Measurements from ENCODE around the gene CD2.

The CD2 gene

GRCh38 chr1:116733476-116734365 is 20.5 kb upstream of the CD2 start:
- H3K9me3 ChIP-seq (ENCODE audit: insufficient read depth, low read depth, low read length): no peaks in the 10 kb centered on the region
- no peaks in the 10 kb centered on the region for H3K27me3 ChIP-seq (ENCODE audit: insufficient read depth, low read length)
- H3K36me3 ChIP-seq (ENCODE audit: insufficient read depth, low read depth, low read length): no peaks in the 10 kb centered on the region
- no peaks in the 10 kb centered on the region for H3K4me1 ChIP-seq (ENCODE audit: insufficient read depth, low read length)
- H3K27ac ChIP-seq (ENCODE audit: low read length): no peak overlapping the region
- no peak overlapping the region for H3K9ac ChIP-seq (ENCODE audit: low read depth, low read length)
- H3K4me3 ChIP-seq (ENCODE audit: low read length): no peak overlapping the region

GRCh38 chr1:116735246-116735645 is 19.0 kb upstream of the CD2 start:
- no peak overlapping the region for H3K27ac ChIP-seq (ENCODE audit: low read length)
- no peaks in the 10 kb centered on the region for H3K27me3 ChIP-seq (ENCODE audit: insufficient read depth, low read length)
- H3K9ac ChIP-seq (ENCODE audit: low read depth, low read length): no peak overlapping the region
- H3K4me3 ChIP-seq (ENCODE audit: low read length): no peak overlapping the region
- H3K36me3 ChIP-seq (ENCODE audit: insufficient read depth, low read depth, low read length): no peaks in the 10 kb centered on the region
- no peaks in the 10 kb centered on the region for H3K9me3 ChIP-seq (ENCODE audit: insufficient read depth, low read depth, low read length)
- H3K4me1 ChIP-seq (ENCODE audit: insufficient read depth, low read length): no peaks in the 10 kb centered on the region

GRCh38 chr1:116737020-116737854 is 17.0 kb upstream of the CD2 start:
- Histone ChIP-seq H3K4me1 (ENCODE audit: insufficient read depth, low read length) (no peaks in the 10 kb centered on the region), H3K27me3 (ENCODE audit: insufficient read depth, low read length) (no peaks in the 10 kb centered on the region), H3K9me3 (ENCODE audit: insufficient read depth, low read depth, low read length) (no peaks in the 10 kb centered on the region), H3K36me3 (ENCODE audit: insufficient read depth, low read depth, low read length) (no peaks in the 10 kb centered on the region), H3K4me3 (ENCODE audit: low read length) (no peak overlapping the region), H3K9ac (ENCODE audit: low read depth, low read length) (no peak overlapping the region), H3K27ac (ENCODE audit: low read length) (no peak overlapping the region)

GRCh38 chr1:116737855-116738321 is 16.3 kb upstream of the CD2 start:
- Histone ChIP-seq H3K27ac (ENCODE audit: low read length) (no peak overlapping the region), H3K36me3 (ENCODE audit: insufficient read depth, low read depth, low read length) (no peaks in the 10 kb centered on the region), H3K4me1 (ENCODE audit: insufficient read depth, low read length) (no peaks in the 10 kb centered on the region), H3K9me3 (ENCODE audit: insufficient read depth, low read depth, low read length) (peaks cover 4% of the 10 kb centered on the region), H3K27me3 (ENCODE audit: insufficient read depth, low read length) (no peaks in the 10 kb centered on the region), H3K4me3 (ENCODE audit: low read length) (no peak overlapping the region), H3K9ac (ENCODE audit: low read depth, low read length) (no peak overlapping the region)

- Histone ChIP-seq H3K9ac (ENCODE audit: low read depth, low read length) (no peak overlapping the region), H3K27me3 (ENCODE audit: insufficient read depth, low read length) (no peaks in the 10 kb centered on the region), H3K27ac (ENCODE audit: low read length) (no peak overlapping the region), H3K4me1 (ENCODE audit: insufficient read depth, low read length) (no peaks in the 10 kb centered on the region), H3K4me3 (ENCODE audit: low read length) (no peak overlapping the region), H3K36me3 (ENCODE audit: insufficient read depth, low read depth, low read length) (no peaks in the 10 kb centered on the region; the same call in 1 of the 2 replicates), H3K9me3 (ENCODE audit: insufficient read depth, low read depth, low read length) (peaks cover 14% of the 10 kb centered on the region)
These were observed 15.4 kb upstream of the CD2 start for GRCh38 chr1:116738673-116739370.

- no peak overlapping the region for H3K27ac ChIP-seq (ENCODE audit: low read length)
- H3K4me3 ChIP-seq (ENCODE audit: low read length): no peak overlapping the region
- H3K9ac ChIP-seq (ENCODE audit: low read depth, low read length): no peak overlapping the region
- H3K27me3 ChIP-seq (ENCODE audit: insufficient read depth, low read length): no peaks in the 10 kb centered on the region
- no peaks in the 10 kb centered on the region for H3K4me1 ChIP-seq (ENCODE audit: insufficient read depth, low read length)
- H3K9me3 ChIP-seq (ENCODE audit: insufficient read depth, low read depth, low read length): peaks cover 19% of the 10 kb centered on the region
- no peaks in the 10 kb centered on the region; the same call in 1 of the 2 replicates for H3K36me3 ChIP-seq (ENCODE audit: insufficient read depth, low read depth, low read length)
These were observed 14.7 kb upstream of the CD2 start for GRCh38 chr1:116739371-116740012.

- H3K4me1 ChIP-seq (ENCODE audit: insufficient read depth, low read length): no peaks in the 10 kb centered on the region
- H3K9me3 ChIP-seq (ENCODE audit: insufficient read depth, low read depth, low read length): peaks cover 24% of the 10 kb centered on the region
- no peaks in the 10 kb centered on the region; the same call in 1 of the 2 replicates for H3K36me3 ChIP-seq (ENCODE audit: insufficient read depth, low read depth, low read length)
- H3K9ac ChIP-seq (ENCODE audit: low read depth, low read length): no peak overlapping the region
- H3K27ac ChIP-seq (ENCODE audit: low read length): no peak overlapping the region
- no peaks in the 10 kb centered on the region for H3K27me3 ChIP-seq (ENCODE audit: insufficient read depth, low read length)
- no peak overlapping the region for H3K4me3 ChIP-seq (ENCODE audit: low read length)
These were observed 13.9 kb upstream of the CD2 start for GRCh38 chr1:116740296-116740695.

- no peak overlapping the region for H3K27ac ChIP-seq (ENCODE audit: low read length)
- H3K9ac ChIP-seq (ENCODE audit: low read depth, low read length): no peak overlapping the region
- peaks cover 24% of the 10 kb centered on the region for H3K9me3 ChIP-seq (ENCODE audit: insufficient read depth, low read depth, low read length)
- H3K4me3 ChIP-seq (ENCODE audit: low read length): no peak overlapping the region
- H3K27me3 ChIP-seq (ENCODE audit: insufficient read depth, low read length): no peaks in the 10 kb centered on the region
- no peaks in the 10 kb centered on the region for H3K4me1 ChIP-seq (ENCODE audit: insufficient read depth, low read length)
- H3K36me3 ChIP-seq (ENCODE audit: insufficient read depth, low read depth, low read length): no peaks in the 10 kb centered on the region; the same call in 1 of the 2 replicates
These were observed 13.5 kb upstream of the CD2 start for GRCh38 chr1:116740746-116741145.

GRCh38 chr1:116741836-116742565 is 12.2 kb upstream of the CD2 start:
- H3K36me3 ChIP-seq (ENCODE audit: insufficient read depth, low read depth, low read length): no peaks in the 10 kb centered on the region; the same call in 1 of the 2 replicates
- H3K4me1 ChIP-seq (ENCODE audit: insufficient read depth, low read length): no peaks in the 10 kb centered on the region
- no peak overlapping the region for H3K4me3 ChIP-seq (ENCODE audit: low read length)
- H3K27me3 ChIP-seq (ENCODE audit: insufficient read depth, low read length): no peaks in the 10 kb centered on the region
- peaks cover 29% of the 10 kb centered on the region for H3K9me3 ChIP-seq (ENCODE audit: insufficient read depth, low read depth, low read length)
- no peak overlapping the region for H3K9ac ChIP-seq (ENCODE audit: low read depth, low read length)
- no peak overlapping the region for H3K27ac ChIP-seq (ENCODE audit: low read length)

- peaks cover 43% of the 10 kb centered on the region for H3K9me3 ChIP-seq (ENCODE audit: insufficient read depth, low read depth, low read length)
These were observed 10.7 kb upstream of the CD2 start for GRCh38 chr1:116743535-116743934.

More at GRCh38 chr1:116743535-116743934, 10.7 kb upstream of the CD2 start:
- Histone ChIP-seq H3K4me1 (ENCODE audit: insufficient read depth, low read length) (no peaks in the 10 kb centered on the region), H3K36me3 (ENCODE audit: insufficient read depth, low read depth, low read length) (no peaks in the 10 kb centered on the region; the same call in 1 of the 2 replicates), H3K27me3 (ENCODE audit: insufficient read depth, low read length) (no peaks in the 10 kb centered on the region), H3K27ac (ENCODE audit: low read length) (no peak overlapping the region), H3K4me3 (ENCODE audit: low read length) (no peak overlapping the region), H3K9ac (ENCODE audit: low read depth, low read length) (no peak overlapping the region)

Data from iPS-20b (cell line).